Vagina (tissue), 2 donors: ENCODE results near the gene EGLN2.

Source experiments
- POLR2A ChIP-seq, 2 donors: fragments of 450-650 bp; IDR thresholded peaks; one replicate each; pipeline ENCODE4 v1.6.1; 2017; ENCODE audit warnings: antibody characterized with exemption in 2 of 2, mild to moderate bottlenecking in 2 of 2, moderate library complexity in 2 of 2
- TF ChIP-seq, protein P1 (sequence below), 3 experiments: fragments of 450-650 bp in 2 of 3; fragments of 200-600 bp in 1 of 3; sonication (generic) in 1 of 3; IDR thresholded peaks; one replicate each; pipeline ENCODE4 v1.5.1; 2017 to 2019; ENCODE audit warnings: antibody characterized with exemption in 3 of 3, mild to moderate bottlenecking in 2 of 3, moderate library complexity in 2 of 3

DNA sequence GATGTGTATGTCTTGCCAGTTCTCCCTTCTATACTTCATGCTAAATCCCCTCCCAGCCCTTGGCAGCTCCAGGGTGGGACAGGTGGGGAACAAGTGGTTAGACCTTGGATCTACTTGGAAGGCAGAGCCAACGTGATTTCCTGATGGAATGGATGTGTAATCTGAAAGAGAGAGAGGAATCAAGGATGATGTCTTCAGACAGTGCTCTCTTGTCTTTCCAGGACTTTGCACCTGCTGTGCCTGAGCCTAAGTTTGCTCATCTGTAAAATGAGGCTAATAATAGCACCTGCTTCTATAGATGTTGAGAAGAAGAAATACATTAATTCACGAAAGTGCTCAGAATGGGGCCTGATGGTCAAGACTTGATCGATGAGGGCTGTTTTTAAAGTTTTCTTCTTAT lies 7.0 kb upstream of the EGLN2 start:
- TF ChIP-seq, protein P1, sequence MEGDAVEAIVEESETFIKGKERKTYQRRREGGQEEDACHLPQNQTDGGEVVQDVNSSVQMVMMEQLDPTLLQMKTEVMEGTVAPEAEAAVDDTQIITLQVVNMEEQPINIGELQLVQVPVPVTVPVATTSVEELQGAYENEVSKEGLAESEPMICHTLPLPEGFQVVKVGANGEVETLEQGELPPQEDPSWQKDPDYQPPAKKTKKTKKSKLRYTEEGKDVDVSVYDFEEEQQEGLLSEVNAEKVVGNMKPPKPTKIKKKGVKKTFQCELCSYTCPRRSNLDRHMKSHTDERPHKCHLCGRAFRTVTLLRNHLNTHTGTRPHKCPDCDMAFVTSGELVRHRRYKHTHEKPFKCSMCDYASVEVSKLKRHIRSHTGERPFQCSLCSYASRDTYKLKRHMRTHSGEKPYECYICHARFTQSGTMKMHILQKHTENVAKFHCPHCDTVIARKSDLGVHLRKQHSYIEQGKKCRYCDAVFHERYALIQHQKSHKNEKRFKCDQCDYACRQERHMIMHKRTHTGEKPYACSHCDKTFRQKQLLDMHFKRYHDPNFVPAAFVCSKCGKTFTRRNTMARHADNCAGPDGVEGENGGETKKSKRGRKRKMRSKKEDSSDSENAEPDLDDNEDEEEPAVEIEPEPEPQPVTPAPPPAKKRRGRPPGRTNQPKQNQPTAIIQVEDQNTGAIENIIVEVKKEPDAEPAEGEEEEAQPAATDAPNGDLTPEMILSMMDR (IDR thresholded peaks at IDR 0.05): no peak
- TF ChIP-seq POLR2A (IDR thresholded peaks at IDR 0.05): no peak
